Bronchial epithelial cell (primary cell): ENCODE measurements around the gene MYH10. TPM values are rescaled to one million over a fixed set of nuclear protein-coding genes. Genes with fewer than 3 reads are reported as not detected.

Experiments
- DNase-seq: peaks from one replicate; pipeline ENCODE4 v3.0.0-alpha.2; 2010; ENCODE audit warnings: low read depth
- FAIRE-seq: peaks from 2 replicates; lab custom pipeline; 2011; peaks lifted over from hg19 to GRCh38; lab: Jason Lieb, UNC
- H3K27me3 ChIP-seq: 2 replicates; pipeline ENCODE4 v1.5.1; 2011; ENCODE audit warnings: low read length; ENCODE audit not compliant: control insufficient read depth, insufficient read depth
- H3K36me3 ChIP-seq: 2 replicates; pipeline ENCODE4 v1.5.1; 2011; ENCODE audit warnings: low read length; ENCODE audit not compliant: control insufficient read depth, insufficient read depth
- H3K4me3 ChIP-seq: 2 replicates; pipeline ENCODE4 v1.5.1; 2011; ENCODE audit warnings: mild to moderate bottlenecking, low read depth, low read length, control low read depth
- CTCF ChIP-seq: IDR thresholded peaks from 2 replicates; pipeline ENCODE4 v1.5.1; 2011; ENCODE audit warnings: mild to moderate bottlenecking, moderate library complexity, low read length, control low read depth, inconsistent platforms; ENCODE audit not compliant: insufficient read depth, severe bottlenecking
- total RNA-seq: library from RNA; depleted of rRNA; stranded (reverse); fragments of >200 nt; gene quantifications from 2 replicates; pipeline ENCODE4 v1.2.1, GENCODE V29; 2014

Gene MYH10
- total RNA-seq, 1 donor from 2014 or later, result 31.6 TPM

DNA sequence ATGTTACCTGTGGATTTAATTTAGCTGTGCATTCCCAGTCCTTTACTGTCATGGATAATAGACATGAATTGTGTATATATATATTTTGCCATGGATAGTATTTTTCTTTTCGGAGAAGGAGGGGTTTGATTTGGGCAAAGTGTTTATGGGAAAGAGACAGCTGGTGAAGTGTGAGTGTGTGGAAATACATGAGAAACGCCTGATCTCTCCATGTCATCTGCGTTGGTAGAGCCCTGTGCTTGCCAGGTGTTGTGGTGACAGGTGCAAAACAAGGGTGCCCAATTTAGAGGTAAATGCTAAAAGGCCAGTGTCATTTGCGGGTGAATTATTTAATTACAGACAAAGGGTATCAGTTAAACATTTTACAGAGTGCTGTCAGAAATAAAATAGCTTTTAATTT is 171.4 kb downstream of the MYH10 start:
- Histone ChIP-seq H3K36me3 (peaks cover 14% of the 10 kb centered on the region), H3K4me3 (no peak overlapping the region), H3K27me3 (no peaks in the 10 kb centered on the region)
- TF ChIP-seq CTCF, result no peak
- FAIRE-seq, result no peak
- no peak for DNase-seq

- DNase-seq, result no peak
- FAIRE-seq, result no peak
- TF ChIP-seq CTCF, result no peak
Measured at GRCh38 chr17:8458128-8458527, 172.4 kb downstream of the MYH10 start.

DNA sequence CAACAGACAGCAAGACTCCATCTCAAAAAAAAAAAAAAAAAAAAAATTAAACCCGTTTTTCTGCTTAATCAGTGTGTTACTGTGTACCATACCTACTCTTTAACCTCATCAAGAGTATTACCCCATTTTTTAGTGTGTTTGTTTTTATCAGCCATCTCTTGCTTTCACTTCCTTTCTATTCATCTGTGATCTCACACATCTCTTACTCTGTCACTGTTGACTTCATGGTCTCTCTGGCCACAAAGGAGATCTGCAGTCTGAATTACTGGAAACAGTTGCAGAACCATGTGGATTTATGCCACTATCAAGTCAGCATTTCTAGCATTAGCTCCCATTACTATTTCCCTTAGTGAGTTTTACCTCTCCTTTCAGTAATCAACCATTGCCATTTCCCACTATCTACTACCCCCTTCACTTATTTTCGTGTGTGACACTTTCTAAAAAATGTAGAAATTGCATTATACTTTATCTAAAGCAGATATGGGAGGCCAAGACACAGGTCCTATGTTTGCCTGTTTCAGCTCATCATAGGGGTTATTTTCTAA is 174.8 kb downstream of the MYH10 start:
- Histone ChIP-seq H3K27me3 (no peaks in the 10 kb centered on the region), H3K36me3 (peaks cover 22% of the 10 kb centered on the region), H3K4me3 (no peak overlapping the region)
- no peak for TF ChIP-seq CTCF
- FAIRE-seq (no peak), DNase-seq (no peak)

More at GRCh38 chr17:8458128-8458527, 172.4 kb downstream of the MYH10 start:
- Histone ChIP-seq H3K27me3 (no peaks in the 10 kb centered on the region), H3K36me3 (peaks cover 14% of the 10 kb centered on the region), H3K4me3 (no peak overlapping the region)

DNA sequence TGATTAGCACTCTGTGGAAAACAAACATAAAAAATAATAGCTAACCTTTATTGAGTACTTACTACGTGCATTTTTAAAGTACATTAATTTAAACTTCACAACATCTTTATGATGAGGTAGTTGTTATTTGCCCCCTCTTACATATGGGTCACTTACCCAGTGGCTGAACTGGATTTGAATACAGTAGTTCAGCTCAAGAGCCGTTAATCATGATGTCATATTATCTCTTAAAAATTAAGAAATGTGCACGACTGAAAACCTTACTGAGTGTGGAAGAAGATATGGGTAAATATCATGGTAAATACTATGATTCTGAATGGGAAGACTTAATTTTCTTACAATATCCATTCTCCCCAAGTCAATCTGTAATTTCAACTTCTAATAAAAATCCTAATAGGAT is 177.2 kb downstream of the MYH10 start:
- H3K4me3 ChIP-seq, result no peak overlapping the region
- FAIRE-seq, result no peak
- H3K27me3 ChIP-seq, result no peaks in the 10 kb centered on the region
- TF ChIP-seq CTCF, result no peak
- DNase-seq, result no peak
- peaks cover 19% of the 10 kb centered on the region for H3K36me3 ChIP-seq

DNA sequence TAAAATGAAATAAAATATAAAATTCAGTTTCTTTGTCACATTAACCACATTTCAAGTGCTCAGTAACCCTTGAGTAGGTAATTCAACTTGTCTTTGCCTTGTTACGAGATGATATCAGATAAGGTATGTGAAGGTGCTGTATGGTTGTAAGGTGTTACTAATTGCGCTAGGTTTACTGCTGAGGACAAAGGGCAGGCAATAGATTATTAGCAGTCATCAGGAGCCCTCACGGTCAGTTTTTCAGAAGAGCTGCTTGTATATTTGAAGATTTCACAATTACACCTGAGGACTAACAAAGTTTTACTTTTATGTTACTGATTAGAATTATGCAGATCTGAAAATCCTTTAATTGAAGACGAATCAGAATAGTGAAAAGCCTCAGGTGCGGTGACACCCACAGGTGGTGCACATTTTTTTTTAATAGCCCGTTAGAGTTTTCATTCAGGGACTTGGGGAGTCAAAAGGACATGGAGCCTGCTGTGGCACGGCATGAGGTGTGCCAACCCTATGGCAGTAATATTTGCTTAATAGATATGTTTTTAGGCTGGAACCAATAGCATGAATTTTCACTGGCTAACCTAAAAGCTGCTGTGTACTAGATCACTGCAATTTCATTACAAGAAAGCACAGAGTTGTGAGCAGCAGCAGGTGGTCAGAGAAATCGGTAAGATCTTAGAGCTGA is 178.5 kb downstream of the MYH10 start:
- no peak for TF ChIP-seq CTCF
- DNase-seq (no peak), FAIRE-seq (no peak)
- Histone ChIP-seq H3K4me3 (no peak overlapping the region), H3K27me3 (no peaks in the 10 kb centered on the region), H3K36me3 (peaks cover 20% of the 10 kb centered on the region)
